ENCODE data around the gene GPR39. TPM values are rescaled to one million over a fixed set of nuclear protein-coding genes. Genes with fewer than 3 reads are reported as not detected.

Gene GPR39
- total RNA-seq, 2 donors from 2014 or later = 3.6 to 5.3 TPM

DNA sequence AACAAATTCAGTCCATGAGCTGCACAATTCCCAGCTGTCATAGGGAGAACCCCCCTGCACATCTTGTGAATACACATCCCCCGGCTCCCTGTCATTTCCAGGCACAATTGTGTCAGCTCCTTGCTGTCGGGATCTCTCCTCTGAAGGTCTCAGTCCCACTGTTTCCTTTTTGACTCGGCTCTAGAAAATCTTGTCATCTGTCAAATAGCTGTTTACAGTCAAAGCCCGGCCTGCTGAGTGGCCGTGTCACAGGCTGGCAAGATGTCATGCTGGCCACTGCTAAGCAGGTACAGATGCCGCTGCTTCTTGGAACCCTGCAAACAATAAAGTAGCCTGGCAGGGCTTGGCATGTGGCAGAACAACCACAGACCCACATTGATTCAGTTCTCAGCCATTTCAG is 191.7 kb downstream of the GPR39 start:
- intact Hi-C loops (cut with DNase I) = no loop called here
- TF ChIP-seq POLR2A (IDR thresholded peaks at IDR 0.05) (no peak), POLR2AphosphoS5 (IDR thresholded peaks at IDR 0.05) (no peak)
- TF ChIP-seq, protein P1, sequence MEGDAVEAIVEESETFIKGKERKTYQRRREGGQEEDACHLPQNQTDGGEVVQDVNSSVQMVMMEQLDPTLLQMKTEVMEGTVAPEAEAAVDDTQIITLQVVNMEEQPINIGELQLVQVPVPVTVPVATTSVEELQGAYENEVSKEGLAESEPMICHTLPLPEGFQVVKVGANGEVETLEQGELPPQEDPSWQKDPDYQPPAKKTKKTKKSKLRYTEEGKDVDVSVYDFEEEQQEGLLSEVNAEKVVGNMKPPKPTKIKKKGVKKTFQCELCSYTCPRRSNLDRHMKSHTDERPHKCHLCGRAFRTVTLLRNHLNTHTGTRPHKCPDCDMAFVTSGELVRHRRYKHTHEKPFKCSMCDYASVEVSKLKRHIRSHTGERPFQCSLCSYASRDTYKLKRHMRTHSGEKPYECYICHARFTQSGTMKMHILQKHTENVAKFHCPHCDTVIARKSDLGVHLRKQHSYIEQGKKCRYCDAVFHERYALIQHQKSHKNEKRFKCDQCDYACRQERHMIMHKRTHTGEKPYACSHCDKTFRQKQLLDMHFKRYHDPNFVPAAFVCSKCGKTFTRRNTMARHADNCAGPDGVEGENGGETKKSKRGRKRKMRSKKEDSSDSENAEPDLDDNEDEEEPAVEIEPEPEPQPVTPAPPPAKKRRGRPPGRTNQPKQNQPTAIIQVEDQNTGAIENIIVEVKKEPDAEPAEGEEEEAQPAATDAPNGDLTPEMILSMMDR (IDR thresholded peaks at IDR 0.05) = no peak
- WGBS = 75% methylated on average over 6 of the region's 6 CpGs
- Histone ChIP-seq H3K36me3 (no peaks in the 10 kb centered on the region), H3K4me1 (replicated peaks) (no peaks in the 10 kb centered on the region), H3K27ac (no peak overlapping the region), H3K9me3 (no peaks in the 10 kb centered on the region), H3K4me3 (no peak overlapping the region), H3K27me3 (replicated peaks; ENCODE audit: insufficient read depth) (no peaks in the 10 kb centered on the region)
- no peak for DNase-seq (ENCODE audit: low spot score)

DNA sequence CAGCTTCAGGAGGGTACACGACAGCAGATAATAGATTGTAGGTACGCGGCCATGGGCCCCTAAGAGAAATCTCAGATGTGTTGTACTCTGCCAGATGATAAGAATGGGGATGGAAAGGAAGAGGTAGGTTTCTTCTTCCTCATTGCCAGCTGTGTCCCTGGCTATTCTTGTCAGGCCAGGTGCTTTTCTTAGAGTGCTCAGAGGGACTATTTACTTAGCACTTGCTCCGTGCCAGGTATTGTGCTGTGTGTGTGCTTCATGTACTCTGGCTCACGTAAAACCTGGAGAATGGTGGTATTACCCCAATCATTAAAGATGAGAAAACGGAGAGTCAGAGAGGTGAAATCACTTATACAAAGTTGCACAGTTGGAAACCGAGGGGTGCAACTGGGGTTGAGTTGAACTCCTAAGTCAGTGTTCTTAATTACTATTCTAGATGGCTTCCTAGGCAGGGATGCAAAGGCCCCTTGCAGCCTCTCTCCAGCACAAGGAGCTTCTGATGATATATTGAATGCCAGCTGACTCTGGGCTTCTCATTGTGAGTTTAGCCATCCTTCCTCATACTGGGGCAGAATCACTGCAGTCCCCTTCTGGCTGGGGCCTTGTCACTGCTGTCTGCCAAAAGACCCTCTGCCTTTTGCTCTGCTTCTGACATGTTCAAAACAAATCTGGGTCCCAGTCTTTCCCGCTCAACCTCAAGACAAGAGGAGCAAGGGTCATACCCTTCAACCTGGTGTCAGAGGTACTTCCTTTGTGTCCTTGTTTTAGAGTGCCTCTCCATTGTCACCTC is 192.7 kb downstream of the GPR39 start:
- peak; percentile 19 for DNase-seq (ENCODE audit: low spot score)
- no peak for TF ChIP-seq POLR2A (IDR thresholded peaks at IDR 0.05)
- TF ChIP-seq POLR2AphosphoS5 (IDR thresholded peaks at IDR 0.05) = peak; percentile 23
- no peaks in the 10 kb centered on the region for H3K27me3 ChIP-seq (replicated peaks; ENCODE audit: insufficient read depth)
- H3K4me1 ChIP-seq (replicated peaks) = no peaks in the 10 kb centered on the region
- H3K4me3 ChIP-seq = no peak overlapping the region
- H3K9me3 ChIP-seq = no peaks in the 10 kb centered on the region
- 65% methylated on average over 8 of the region's 8 CpGs for WGBS
- no peaks in the 10 kb centered on the region for H3K36me3 ChIP-seq
- intact Hi-C loops (cut with DNase I) = no loop called here
- H3K27ac ChIP-seq = no peak overlapping the region

DNA sequence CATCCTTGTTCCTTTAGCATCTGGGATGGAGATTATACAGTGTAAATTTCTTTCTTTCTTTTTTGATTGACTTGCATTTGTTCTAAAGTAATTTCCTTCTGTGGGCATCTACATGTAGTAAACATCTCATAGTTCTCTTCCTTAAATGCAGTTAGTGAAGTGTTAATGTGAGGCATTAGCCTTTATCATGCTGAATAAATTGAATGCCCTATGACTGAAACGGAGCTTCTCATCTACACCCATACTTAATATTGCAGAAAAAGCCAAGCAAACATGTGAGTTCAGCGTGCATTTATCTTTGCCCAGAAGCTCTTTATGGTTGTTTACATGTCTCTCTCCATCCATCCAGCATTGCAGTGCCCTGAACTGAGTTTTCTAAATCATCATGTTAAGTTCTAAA is 195.1 kb downstream of the GPR39 start:
- Histone ChIP-seq H3K27ac (no peak overlapping the region), H3K4me3 (no peak overlapping the region), H3K9me3 (no peaks in the 10 kb centered on the region), H3K4me1 (replicated peaks) (no peaks in the 10 kb centered on the region), H3K36me3 (no peaks in the 10 kb centered on the region), H3K27me3 (replicated peaks; ENCODE audit: insufficient read depth) (no peaks in the 10 kb centered on the region)
- intact Hi-C loops (cut with DNase I) = no loop called here
- no peak for DNase-seq (ENCODE audit: low spot score)
- TF ChIP-seq, protein P1 (IDR thresholded peaks at IDR 0.05) = no peak
- TF ChIP-seq POLR2A (IDR thresholded peaks at IDR 0.05) = no peak
- peak; percentile 9 for TF ChIP-seq POLR2AphosphoS5 (IDR thresholded peaks at IDR 0.05)
- WGBS = 31% methylated on average over 2 of the region's 2 CpGs

DNA sequence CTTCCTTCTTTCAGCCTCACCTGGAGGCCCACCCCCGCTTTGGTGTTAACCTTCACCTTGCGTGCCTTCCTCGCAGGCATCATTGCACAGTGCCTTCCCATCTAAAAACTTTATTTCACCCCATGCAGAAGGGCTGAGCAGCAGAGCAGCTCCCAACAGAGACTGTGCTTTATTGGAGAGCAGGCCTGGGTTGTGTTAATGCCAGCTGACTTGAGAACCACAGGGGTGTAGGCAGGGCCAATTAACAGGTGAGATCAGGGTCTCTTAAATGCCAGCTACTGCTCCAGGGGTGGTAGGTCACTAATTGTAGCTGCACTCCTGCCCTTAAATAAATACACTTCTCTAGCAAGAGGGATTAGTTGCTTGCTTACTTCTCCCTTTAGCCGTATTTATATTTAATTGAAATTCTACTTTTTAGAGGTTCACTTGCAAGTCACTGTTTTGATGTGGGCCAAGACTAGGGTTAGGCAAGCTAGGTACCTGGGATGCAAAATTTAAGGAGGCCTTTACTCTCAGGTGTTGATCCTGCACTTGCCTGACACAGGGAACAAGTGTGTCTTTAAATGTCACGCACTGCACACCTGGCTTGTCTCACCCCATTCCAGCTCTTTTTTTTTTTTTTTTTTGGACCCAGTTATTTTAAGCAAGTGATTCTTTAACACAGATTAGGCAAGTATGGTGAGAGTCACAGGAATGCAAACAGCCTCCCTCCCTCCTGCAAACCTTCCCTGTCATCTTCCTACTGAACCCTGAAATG is 198.9 kb downstream of the GPR39 start:
- Histone ChIP-seq H3K36me3 (no peaks in the 10 kb centered on the region), H3K27me3 (replicated peaks; ENCODE audit: insufficient read depth) (no peaks in the 10 kb centered on the region), H3K4me1 (replicated peaks) (no peaks in the 10 kb centered on the region), H3K4me3 (no peak overlapping the region), H3K9me3 (no peaks in the 10 kb centered on the region), H3K27ac (no peak overlapping the region)
- WGBS = 79% methylated on average over 5 of the region's 5 CpGs
- TF ChIP-seq, protein P1 (IDR thresholded peaks at IDR 0.05) = no peak
- no peak for TF ChIP-seq POLR2AphosphoS5 (IDR thresholded peaks at IDR 0.05)
- TF ChIP-seq POLR2A (IDR thresholded peaks at IDR 0.05) = no peak
- DNase-seq (ENCODE audit: low spot score) = no peak
- intact Hi-C loops (cut with DNase I) = no loop called here

DNA sequence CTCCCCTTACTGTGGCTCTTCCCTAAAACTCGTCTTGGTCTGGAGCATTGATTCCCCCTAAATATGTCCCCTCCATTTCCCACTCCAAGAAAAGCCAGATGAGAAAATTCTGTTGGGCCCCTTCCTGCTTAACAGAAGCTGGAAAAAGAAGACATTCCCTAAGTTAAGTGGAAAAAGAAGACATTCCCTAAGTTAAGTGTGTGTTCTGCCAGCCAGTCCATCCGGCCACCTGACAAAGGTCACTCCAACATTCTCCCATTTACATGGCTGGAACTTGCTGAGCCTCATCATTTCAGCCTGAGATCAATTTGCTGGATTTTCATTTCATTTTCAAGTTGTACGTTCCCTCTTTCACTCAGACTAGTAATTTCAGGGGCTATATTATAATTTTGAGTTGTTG is 201.4 kb downstream of the GPR39 start:
- H3K9me3 ChIP-seq = no peaks in the 10 kb centered on the region
- TF ChIP-seq, protein P1 (IDR thresholded peaks at IDR 0.05) = no peak
- TF ChIP-seq POLR2AphosphoS5 (IDR thresholded peaks at IDR 0.05) (no peak), POLR2A (IDR thresholded peaks at IDR 0.05) (no peak)
- no peak overlapping the region for H3K4me3 ChIP-seq
- no peak for DNase-seq (ENCODE audit: low spot score)
- 86% methylated on average over 3 of the region's 3 CpGs for WGBS
- no peaks in the 10 kb centered on the region for H3K36me3 ChIP-seq
- intact Hi-C loops (cut with DNase I) = no loop called here
- no peaks in the 10 kb centered on the region for H3K27me3 ChIP-seq (replicated peaks; ENCODE audit: insufficient read depth)
- H3K4me1 ChIP-seq (replicated peaks) = no peaks in the 10 kb centered on the region
- no peak overlapping the region for H3K27ac ChIP-seq
